HEK293 (cell line): ENCODE data around the gene B4GALT7.

Experiments used
- CTCF ChIA-PET: fragments of 350-600 bp; formaldehyde crosslinking; extraction: SDS; loops from one replicate; lab custom pipeline; 2021; ENCODE audit warnings: antibody characterized with exemption; lab: Yijun Ruan, JAX
- POLR2A ChIA-PET: fragments of 300-600 bp; formaldehyde crosslinking; extraction: SDS; loops from one replicate; lab custom pipeline; 2020; ENCODE audit warnings: antibody characterized with exemption, inconsistent platforms; lab: Yijun Ruan, JAX
- H3K27ac ChIP-seq: fragments of 200-500 bp; sonication (Bioruptor generic); 2 replicates; pipeline ENCODE4 v1.5.1; 2014; ENCODE audit warnings: low read depth, low read length, control low read depth, inconsistent platforms; ENCODE audit errors: extremely low read depth
- H3K36me3 ChIP-seq, 2 experiments: fragments of 200-500 bp in 1 of 2; sonication (Bioruptor generic) in 1 of 2; 1 replicate in 1 of 2; 2 replicates in 1 of 2; pipeline ENCODE4 v1.5.1; 2014 to 2017; ENCODE audit warnings: inconsistent platforms in 2 of 2, low read length in 2 of 2; ENCODE audit not compliant: control insufficient read depth in 2 of 2, insufficient read depth in 1 of 2
- H3K4me1 ChIP-seq: fragments of 200-500 bp; sonication (Bioruptor generic); 2 replicates; pipeline ENCODE4 v1.5.1; 2014; ENCODE audit warnings: mild to moderate bottlenecking, low read length, inconsistent platforms; ENCODE audit not compliant: control insufficient read depth, insufficient read depth
- H3K4me3 ChIP-seq: 2 replicates; pipeline ENCODE4 v1.5.1; 2011; ENCODE audit warnings: low read depth, mild to moderate bottlenecking, control low read depth, low read length, moderate library complexity
- H3K9me3 ChIP-seq: fragments of 200-500 bp; sonication (Bioruptor generic); 2 replicates; pipeline ENCODE4 v1.5.1; 2014; ENCODE audit warnings: low read depth, low read length, inconsistent platforms; ENCODE audit not compliant: control insufficient read depth, insufficient read depth
- EGR2 ChIP-seq: fragments of 450-650 bp; formaldehyde crosslinking; IDR thresholded peaks from 2 replicates; pipeline ENCODE4 v1.5.1; 2016; ENCODE audit warnings: low read depth, missing biosample characterization, missing genetic modification characterization
- ELK4 ChIP-seq: IDR thresholded peaks from 2 replicates; pipeline ENCODE4 v1.6.1; 2011; ENCODE audit warnings: mild to moderate bottlenecking, low read depth, low read length, borderline replicate concordance
- GLI4 ChIP-seq: fragments of 450-650 bp; formaldehyde crosslinking; IDR thresholded peaks from 2 replicates; pipeline ENCODE4 v1.5.1; 2016; ENCODE audit warnings: missing biosample characterization, missing genetic modification characterization
- GLIS1 ChIP-seq: fragments of 450-650 bp; formaldehyde crosslinking; IDR thresholded peaks from 2 replicates; pipeline ENCODE4 v1.5.1; 2016; ENCODE audit warnings: missing biosample characterization, missing genetic modification characterization
- GLIS2 ChIP-seq: fragments of 450-650 bp; formaldehyde crosslinking; IDR thresholded peaks from 2 replicates; pipeline ENCODE4 v1.5.1; 2016; ENCODE audit warnings: missing biosample characterization, missing genetic modification characterization
- KLF1 ChIP-seq: fragments of 450-650 bp; formaldehyde crosslinking; IDR thresholded peaks from 2 replicates; pipeline ENCODE4 v1.5.1; 2016; ENCODE audit warnings: missing biosample characterization, missing genetic modification characterization
- KLF10 ChIP-seq: fragments of 450-650 bp; IDR thresholded peaks from 2 replicates; pipeline ENCODE4 v1.5.1; 2018; ENCODE audit warnings: missing biosample characterization, mild to moderate bottlenecking, missing genetic modification characterization
- KLF7 ChIP-seq: fragments of 450-650 bp; formaldehyde crosslinking; IDR thresholded peaks from 2 replicates; pipeline ENCODE4 v1.5.1; 2016; ENCODE audit warnings: missing biosample characterization, missing genetic modification characterization, borderline replicate concordance
- KLF9 ChIP-seq: fragments of 450-650 bp; formaldehyde crosslinking; IDR thresholded peaks from 2 replicates; pipeline ENCODE4 v1.5.1; 2016; ENCODE audit warnings: missing biosample characterization, missing genetic modification characterization, low read depth
- MEIS1 ChIP-seq: sonication (generic); formaldehyde crosslinking; IDR thresholded peaks from 2 replicates; pipeline ENCODE4 v1.8.1; 2022; ENCODE audit warnings: missing genetic modification reagents, mild to moderate bottlenecking, borderline replicate concordance
- MYNN ChIP-seq: fragments of 450-650 bp; formaldehyde crosslinking; IDR thresholded peaks from 2 replicates; pipeline ENCODE4 v1.5.1; 2016; ENCODE audit warnings: missing biosample characterization, missing genetic modification characterization, borderline replicate concordance
- PRDM2 ChIP-seq: fragments of 450-650 bp; formaldehyde crosslinking; IDR thresholded peaks from 2 replicates; pipeline ENCODE4 v1.5.1; 2016; ENCODE audit warnings: missing biosample characterization, missing genetic modification characterization, borderline replicate concordance
- SP3 ChIP-seq: fragments of 450-650 bp; formaldehyde crosslinking; IDR thresholded peaks from 2 replicates; pipeline ENCODE4 v1.5.1; 2016; ENCODE audit warnings: missing biosample characterization, missing genetic modification characterization
- TRIM28 ChIP-seq: IDR thresholded peaks from 2 replicates; pipeline ENCODE4 v1.6.1; 2011; ENCODE audit warnings: low read length, control low read depth, borderline replicate concordance
- ZNF184 ChIP-seq: fragments of 450-650 bp; IDR thresholded peaks from 2 replicates; pipeline ENCODE4 v1.5.1; 2018; ENCODE audit warnings: missing biosample characterization, mild to moderate bottlenecking, missing genetic modification characterization
- ZNF239 ChIP-seq: fragments of 450-650 bp; formaldehyde crosslinking; IDR thresholded peaks from 2 replicates; pipeline ENCODE4 v1.5.1; 2016; ENCODE audit warnings: missing biosample characterization, missing genetic modification characterization
- ZNF292 ChIP-seq: fragments of 450-650 bp; formaldehyde crosslinking; IDR thresholded peaks from 2 replicates; pipeline ENCODE4 v1.5.1; 2016; ENCODE audit warnings: low read depth, missing biosample characterization, missing genetic modification characterization, borderline replicate concordance
- ZNF354C ChIP-seq: fragments of 450-650 bp; formaldehyde crosslinking; IDR thresholded peaks from 2 replicates; pipeline ENCODE4 v1.5.1; 2016; ENCODE audit warnings: missing biosample characterization, missing genetic modification characterization, low read depth, borderline replicate concordance
- ZNF530 ChIP-seq: fragments of 450-650 bp; formaldehyde crosslinking; IDR thresholded peaks from 2 replicates; pipeline ENCODE4 v1.5.1; 2016; ENCODE audit warnings: low read depth, missing biosample characterization, missing genetic modification characterization
- ZNF560 ChIP-seq: fragments of 450-650 bp; formaldehyde crosslinking; IDR thresholded peaks from 2 replicates; pipeline ENCODE4 v1.5.1; 2017; ENCODE audit warnings: missing biosample characterization, missing genetic modification characterization, borderline replicate concordance
- ZNF571 ChIP-seq: fragments of 450-650 bp; formaldehyde crosslinking; IDR thresholded peaks from 2 replicates; pipeline ENCODE4 v1.5.0; 2017; ENCODE audit warnings: missing biosample characterization, missing genetic modification characterization
- ZNF639 ChIP-seq: fragments of 450-650 bp; formaldehyde crosslinking; IDR thresholded peaks from 2 replicates; pipeline ENCODE4 v1.5.1; 2016; ENCODE audit warnings: missing biosample characterization, missing genetic modification characterization
- ZNF645 ChIP-seq: fragments of 450-650 bp; formaldehyde crosslinking; IDR thresholded peaks from 2 replicates; pipeline ENCODE4; 2016; ENCODE audit warnings: missing biosample characterization, missing genetic modification characterization
- ZNF654 ChIP-seq: fragments of 450-650 bp; formaldehyde crosslinking; IDR thresholded peaks from 2 replicates; pipeline ENCODE4 v1.5.1; 2016; ENCODE audit warnings: low read depth, missing biosample characterization, missing genetic modification characterization
- ZNF658 ChIP-seq: fragments of 450-650 bp; formaldehyde crosslinking; IDR thresholded peaks from 2 replicates; pipeline ENCODE4; 2016; ENCODE audit warnings: missing biosample characterization, missing genetic modification characterization
- ZNF785 ChIP-seq: fragments of 450-650 bp; formaldehyde crosslinking; IDR thresholded peaks from 2 replicates; pipeline ENCODE4 v1.5.1; 2016; ENCODE audit warnings: missing biosample characterization, missing genetic modification characterization
- ZSCAN18 ChIP-seq: fragments of 450-650 bp; formaldehyde crosslinking; IDR thresholded peaks from 2 replicates; pipeline ENCODE4 v1.5.1; 2016; ENCODE audit warnings: missing biosample characterization, missing genetic modification characterization

The B4GALT7 gene

GRCh38 chr5:177553671-177554429 is 46.1 kb upstream of the B4GALT7 start:
- CTCF ChIA-PET = interaction anchor here (0.7 to 1.8 kb wide), 2 partner anchors 9 to 54 kb away, joined by 3 to 5 read pairs; no protein-coding TSS in a partner anchor
- Histone ChIP-seq H3K27ac (peak overlapping the region; percentile 63; the same call in 1 of the 2 replicates), H3K4me3 (peak overlapping the region; percentile 97), H3K9me3 (no peaks in the 10 kb centered on the region), H3K4me1 (peaks cover 5% of the 10 kb centered on the region; the same call in 1 of the 2 replicates), H3K36me3 (peaks cover 4 to 34% of the 10 kb centered on the region in 2 experiments; a peak in 1 of 3 replicates)
- POLR2A ChIA-PET = interaction anchor here (1.1 to 1.2 kb wide), 2 partner anchors 46 to 56 kb away, joined by 3 to 4 read pairs; partner anchors contain the start of genes B4GALT7 and PDLIM7
- TF ChIP-seq ZNF292 (tag by site-specific recombination) (no peak), MEIS1 (0 out of 2 replicates have a peak, but pooled peaks have one; percentile 35), GLIS2 (tag by site-specific recombination) (peak; percentile 85), KLF7 (tag by site-specific recombination) (no peak), ZNF184 (no peak), GLI4 (tag by site-specific recombination) (no peak), KLF1 (0 out of 2 replicates have a peak, but pooled peaks have one; percentile 30), KLF10 (tag by site-specific recombination) (no peak), PRDM2 (tag by site-specific recombination) (no peak), ZNF560 (tag by site-specific recombination) (no peak), ZNF645 (no peak), ZNF239 (no peak), ZNF785 (tag by site-specific recombination) (no peak), ZNF658 (tag by site-specific recombination) (no peak), ZNF639 (tag by site-specific recombination) (no peak), TRIM28 (no peak), ZNF354C (tag by site-specific recombination) (no peak), KLF9 (tag by site-specific recombination) (peak; percentile 54), GLIS1 (tag by site-specific recombination) (peak; percentile 88), ZNF654 (tag by site-specific recombination) (no peak), MYNN (tag by site-specific recombination) (no peak), EGR2 (peak; percentile 49; the same call in 1 of the 2 replicates), ZNF571 (no peak), ELK4 (no peak), SP3 (peak; percentile 17; the same call in 1 of the 2 replicates), ZNF530 (tag by site-specific recombination) (no peak), ZSCAN18 (no peak)
